ENCODE results near the gene FLT3.

Gene FLT3

DNA sequence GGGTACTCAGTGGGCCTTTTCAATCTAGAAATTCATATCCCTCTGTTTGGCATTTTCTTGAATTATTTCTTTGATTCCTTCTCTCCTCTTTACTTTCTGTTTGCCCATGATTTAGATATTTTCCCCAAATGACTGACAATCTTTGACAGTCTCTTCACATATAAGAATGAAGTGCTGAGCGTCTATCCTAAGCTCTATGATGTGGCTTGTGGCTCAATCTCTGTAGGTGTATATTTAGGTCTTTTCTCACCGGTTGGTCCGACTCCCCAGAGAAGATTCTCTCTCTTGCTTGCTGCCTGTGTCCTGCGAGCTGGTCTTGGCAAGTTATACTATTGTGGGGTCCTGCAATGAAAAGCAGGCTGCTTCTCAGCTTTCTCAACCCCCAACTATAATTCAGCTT, 29.0 kb downstream of the FLT3 start:
- TF ChIP-seq POLR2AphosphoS5 (IDR thresholded peaks at IDR 0.05; ENCODE audit: low read depth): no peak
- TF ChIP-seq GABPA (IDR thresholded peaks at IDR 0.05; ENCODE audit: low read depth): no peak
- TF ChIP-seq, protein P1, sequence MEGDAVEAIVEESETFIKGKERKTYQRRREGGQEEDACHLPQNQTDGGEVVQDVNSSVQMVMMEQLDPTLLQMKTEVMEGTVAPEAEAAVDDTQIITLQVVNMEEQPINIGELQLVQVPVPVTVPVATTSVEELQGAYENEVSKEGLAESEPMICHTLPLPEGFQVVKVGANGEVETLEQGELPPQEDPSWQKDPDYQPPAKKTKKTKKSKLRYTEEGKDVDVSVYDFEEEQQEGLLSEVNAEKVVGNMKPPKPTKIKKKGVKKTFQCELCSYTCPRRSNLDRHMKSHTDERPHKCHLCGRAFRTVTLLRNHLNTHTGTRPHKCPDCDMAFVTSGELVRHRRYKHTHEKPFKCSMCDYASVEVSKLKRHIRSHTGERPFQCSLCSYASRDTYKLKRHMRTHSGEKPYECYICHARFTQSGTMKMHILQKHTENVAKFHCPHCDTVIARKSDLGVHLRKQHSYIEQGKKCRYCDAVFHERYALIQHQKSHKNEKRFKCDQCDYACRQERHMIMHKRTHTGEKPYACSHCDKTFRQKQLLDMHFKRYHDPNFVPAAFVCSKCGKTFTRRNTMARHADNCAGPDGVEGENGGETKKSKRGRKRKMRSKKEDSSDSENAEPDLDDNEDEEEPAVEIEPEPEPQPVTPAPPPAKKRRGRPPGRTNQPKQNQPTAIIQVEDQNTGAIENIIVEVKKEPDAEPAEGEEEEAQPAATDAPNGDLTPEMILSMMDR (IDR thresholded peaks at IDR 0.05; ENCODE audit: insufficient read depth, low read length): no peak
- no peak for TF ChIP-seq SPI1 (IDR thresholded peaks at IDR 0.05; ENCODE audit: borderline replicate concordance, low read depth)
- no peak for TF ChIP-seq REST (IDR thresholded peaks at IDR 0.05; ENCODE audit: insufficient replicate concordance, low read depth)
- no peak overlapping the region for H3K4me3 ChIP-seq (replicated peaks; ENCODE audit: insufficient read depth, low read length)
- no peak for DNase-seq (ENCODE audit: low read depth in 1 of 2, low spot score in 1 of 2)
- H3K27ac ChIP-seq (replicated peaks): no peak overlapping the region
- H3K27me3 ChIP-seq (ENCODE audit: insufficient read depth, poor library complexity, severe bottlenecking): no peaks in the 10 kb centered on the region

DNA sequence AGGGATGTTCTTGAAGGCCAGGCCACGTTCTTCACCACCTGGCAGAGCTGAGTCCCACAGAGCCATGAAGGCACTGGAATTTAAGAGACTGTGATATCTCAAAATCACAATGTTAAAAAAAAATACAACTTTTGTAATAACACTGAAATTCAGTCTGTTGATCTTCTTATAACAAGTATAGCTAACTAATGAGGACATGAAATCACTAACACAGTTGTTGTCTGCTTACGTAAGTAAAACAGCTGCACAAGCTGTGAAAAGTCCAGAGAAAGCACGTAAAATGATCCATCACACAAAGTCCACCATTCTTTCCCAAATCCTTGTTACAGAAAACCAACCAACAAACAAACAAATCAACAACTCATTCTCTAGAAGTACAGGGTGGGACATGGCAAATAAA, 32.9 kb downstream of the FLT3 start:
- Histone ChIP-seq H3K4me3 (replicated peaks; ENCODE audit: insufficient read depth, low read length) (no peak overlapping the region), H3K27me3 (ENCODE audit: insufficient read depth, poor library complexity, severe bottlenecking) (no peaks in the 10 kb centered on the region), H3K27ac (replicated peaks) (no peak overlapping the region)
- TF ChIP-seq GABPA (IDR thresholded peaks at IDR 0.05; ENCODE audit: low read depth): no peak
- TF ChIP-seq, protein P1 (IDR thresholded peaks at IDR 0.05; ENCODE audit: insufficient read depth, low read length): no peak
- no peak for TF ChIP-seq POLR2AphosphoS5 (IDR thresholded peaks at IDR 0.05; ENCODE audit: low read depth)
- TF ChIP-seq SPI1 (IDR thresholded peaks at IDR 0.05; ENCODE audit: borderline replicate concordance, low read depth): no peak
- no peak for TF ChIP-seq REST (IDR thresholded peaks at IDR 0.05; ENCODE audit: insufficient replicate concordance, low read depth)
- no peak for DNase-seq (ENCODE audit: low read depth in 1 of 2, low spot score in 1 of 2)

GRCh38 chr13:28058866-28059613, 41.3 kb downstream of the FLT3 start:
- H3K27me3 ChIP-seq (ENCODE audit: insufficient read depth, poor library complexity, severe bottlenecking): no peaks in the 10 kb centered on the region
- no peak overlapping the region for H3K4me3 ChIP-seq (replicated peaks; ENCODE audit: insufficient read depth, low read length)
- peak; percentile 45 to 73 for DNase-seq (ENCODE audit: low read depth in 1 of 2, low spot score in 1 of 2)
- no peak for TF ChIP-seq GABPA (IDR thresholded peaks at IDR 0.05; ENCODE audit: low read depth)
- TF ChIP-seq, protein P1 (IDR thresholded peaks at IDR 0.05; ENCODE audit: insufficient read depth, low read length): peak; percentile 32
- TF ChIP-seq SPI1 (IDR thresholded peaks at IDR 0.05; ENCODE audit: borderline replicate concordance, low read depth): peak; percentile 21; the same call in 1 of the 2 replicates
- no peak overlapping the region for H3K27ac ChIP-seq (replicated peaks)

Measured in HL-60 (cell line).